ENCODE results near the gene SLC25A36. TPM values are rescaled to one million over a fixed set of nuclear protein-coding genes. Genes with fewer than 3 reads are reported as not detected.

The SLC25A36 gene
- total RNA-seq, 1 experiment from 2014 or later, result 78.4 TPM

DNA sequence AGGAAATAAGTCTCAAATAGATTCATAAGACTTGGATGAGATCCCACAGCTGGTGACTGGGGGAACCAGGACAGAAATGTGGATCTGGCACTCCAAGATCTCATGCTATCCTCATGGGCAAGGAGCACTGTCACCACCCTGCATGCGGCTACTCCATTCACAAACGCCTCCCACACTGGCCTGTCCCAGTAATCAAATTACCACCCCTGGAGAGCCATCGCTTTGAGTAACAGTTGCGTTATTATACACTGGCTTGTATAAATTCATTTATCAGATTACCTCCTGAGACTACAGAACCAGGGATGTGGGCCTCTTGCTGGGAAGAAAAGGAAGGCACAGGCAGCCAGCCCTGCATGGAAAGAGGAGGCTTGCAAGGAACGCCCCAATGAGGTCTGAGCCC lies 27.9 kb upstream of the SLC25A36 start:
- Mint-ChIP-seq H3K27me3 (ENCODE audit: low read depth) (peaks cover 37% of the 10 kb centered on the region), H3K27ac (no peak overlapping the region), H3K4me3 (no peak overlapping the region), H3K4me1 (0 out of 2 replicates have a peak, but pooled peaks cover 2% of the 10 kb centered on the region), H3K36me3 (no peaks in the 10 kb centered on the region), H3K9me3 (no peaks in the 10 kb centered on the region)
- TF ChIP-seq, protein P1, sequence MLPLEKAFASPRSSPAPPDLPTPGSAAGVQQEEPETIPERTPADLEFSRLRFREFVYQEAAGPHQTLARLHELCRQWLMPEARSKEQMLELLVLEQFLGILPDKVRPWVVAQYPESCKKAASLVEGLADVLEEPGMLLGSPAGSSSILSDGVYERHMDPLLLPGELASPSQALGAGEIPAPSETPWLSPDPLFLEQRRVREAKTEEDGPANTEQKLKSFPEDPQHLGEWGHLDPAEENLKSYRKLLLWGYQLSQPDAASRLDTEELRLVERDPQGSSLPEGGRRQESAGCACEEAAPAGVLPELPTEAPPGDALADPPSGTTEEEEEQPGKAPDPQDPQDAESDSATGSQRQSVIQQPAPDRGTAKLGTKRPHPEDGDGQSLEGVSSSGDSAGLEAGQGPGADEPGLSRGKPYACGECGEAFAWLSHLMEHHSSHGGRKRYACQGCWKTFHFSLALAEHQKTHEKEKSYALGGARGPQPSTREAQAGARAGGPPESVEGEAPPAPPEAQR (CRISPR knock-in tag; IDR thresholded peaks at IDR 0.05), result no peak
- TF ChIP-seq EMX1 (CRISPR knock-in tag; IDR thresholded peaks at IDR 0.05), result no peak
- TF ChIP-seq, protein P2, sequence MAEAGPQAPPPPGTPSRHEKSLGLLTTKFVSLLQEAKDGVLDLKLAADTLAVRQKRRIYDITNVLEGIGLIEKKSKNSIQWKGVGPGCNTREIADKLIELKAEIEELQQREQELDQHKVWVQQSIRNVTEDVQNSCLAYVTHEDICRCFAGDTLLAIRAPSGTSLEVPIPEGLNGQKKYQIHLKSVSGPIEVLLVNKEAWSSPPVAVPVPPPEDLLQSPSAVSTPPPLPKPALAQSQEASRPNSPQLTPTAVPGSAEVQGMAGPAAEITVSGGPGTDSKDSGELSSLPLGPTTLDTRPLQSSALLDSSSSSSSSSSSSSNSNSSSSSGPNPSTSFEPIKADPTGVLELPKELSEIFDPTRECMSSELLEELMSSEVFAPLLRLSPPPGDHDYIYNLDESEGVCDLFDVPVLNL (CRISPR knock-in tag; IDR thresholded peaks at IDR 0.05; ENCODE audit: borderline replicate concordance, low read depth), result no peak
- no peak for TF ChIP-seq CREB1 (CRISPR knock-in tag; IDR thresholded peaks at IDR 0.05)
- TF ChIP-seq TEAD1 (CRISPR knock-in tag; IDR thresholded peaks at IDR 0.05), result no peak
- TF ChIP-seq TCF7 (CRISPR knock-in tag; IDR thresholded peaks at IDR 0.05; ENCODE audit: low read depth), result no peak
- TF ChIP-seq GABPB1 (CRISPR knock-in tag; IDR thresholded peaks at IDR 0.05), result no peak
- TF ChIP-seq, protein P3, sequence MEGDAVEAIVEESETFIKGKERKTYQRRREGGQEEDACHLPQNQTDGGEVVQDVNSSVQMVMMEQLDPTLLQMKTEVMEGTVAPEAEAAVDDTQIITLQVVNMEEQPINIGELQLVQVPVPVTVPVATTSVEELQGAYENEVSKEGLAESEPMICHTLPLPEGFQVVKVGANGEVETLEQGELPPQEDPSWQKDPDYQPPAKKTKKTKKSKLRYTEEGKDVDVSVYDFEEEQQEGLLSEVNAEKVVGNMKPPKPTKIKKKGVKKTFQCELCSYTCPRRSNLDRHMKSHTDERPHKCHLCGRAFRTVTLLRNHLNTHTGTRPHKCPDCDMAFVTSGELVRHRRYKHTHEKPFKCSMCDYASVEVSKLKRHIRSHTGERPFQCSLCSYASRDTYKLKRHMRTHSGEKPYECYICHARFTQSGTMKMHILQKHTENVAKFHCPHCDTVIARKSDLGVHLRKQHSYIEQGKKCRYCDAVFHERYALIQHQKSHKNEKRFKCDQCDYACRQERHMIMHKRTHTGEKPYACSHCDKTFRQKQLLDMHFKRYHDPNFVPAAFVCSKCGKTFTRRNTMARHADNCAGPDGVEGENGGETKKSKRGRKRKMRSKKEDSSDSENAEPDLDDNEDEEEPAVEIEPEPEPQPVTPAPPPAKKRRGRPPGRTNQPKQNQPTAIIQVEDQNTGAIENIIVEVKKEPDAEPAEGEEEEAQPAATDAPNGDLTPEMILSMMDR (IDR thresholded peaks at IDR 0.05), result no peak
- no peak for TF ChIP-seq ESRRA (CRISPR knock-in tag; IDR thresholded peaks at IDR 0.05; ENCODE audit: borderline replicate concordance)
- no peak for TF ChIP-seq JAZF1 (CRISPR knock-in tag; IDR thresholded peaks at IDR 0.05)
- TF ChIP-seq, protein P4, sequence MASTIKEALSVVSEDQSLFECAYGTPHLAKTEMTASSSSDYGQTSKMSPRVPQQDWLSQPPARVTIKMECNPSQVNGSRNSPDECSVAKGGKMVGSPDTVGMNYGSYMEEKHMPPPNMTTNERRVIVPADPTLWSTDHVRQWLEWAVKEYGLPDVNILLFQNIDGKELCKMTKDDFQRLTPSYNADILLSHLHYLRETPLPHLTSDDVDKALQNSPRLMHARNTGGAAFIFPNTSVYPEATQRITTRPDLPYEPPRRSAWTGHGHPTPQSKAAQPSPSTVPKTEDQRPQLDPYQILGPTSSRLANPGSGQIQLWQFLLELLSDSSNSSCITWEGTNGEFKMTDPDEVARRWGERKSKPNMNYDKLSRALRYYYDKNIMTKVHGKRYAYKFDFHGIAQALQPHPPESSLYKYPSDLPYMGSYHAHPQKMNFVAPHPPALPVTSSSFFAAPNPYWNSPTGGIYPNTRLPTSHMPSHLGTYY (CRISPR knock-in tag; IDR thresholded peaks at IDR 0.05), result no peak
- TF ChIP-seq, protein P5, sequence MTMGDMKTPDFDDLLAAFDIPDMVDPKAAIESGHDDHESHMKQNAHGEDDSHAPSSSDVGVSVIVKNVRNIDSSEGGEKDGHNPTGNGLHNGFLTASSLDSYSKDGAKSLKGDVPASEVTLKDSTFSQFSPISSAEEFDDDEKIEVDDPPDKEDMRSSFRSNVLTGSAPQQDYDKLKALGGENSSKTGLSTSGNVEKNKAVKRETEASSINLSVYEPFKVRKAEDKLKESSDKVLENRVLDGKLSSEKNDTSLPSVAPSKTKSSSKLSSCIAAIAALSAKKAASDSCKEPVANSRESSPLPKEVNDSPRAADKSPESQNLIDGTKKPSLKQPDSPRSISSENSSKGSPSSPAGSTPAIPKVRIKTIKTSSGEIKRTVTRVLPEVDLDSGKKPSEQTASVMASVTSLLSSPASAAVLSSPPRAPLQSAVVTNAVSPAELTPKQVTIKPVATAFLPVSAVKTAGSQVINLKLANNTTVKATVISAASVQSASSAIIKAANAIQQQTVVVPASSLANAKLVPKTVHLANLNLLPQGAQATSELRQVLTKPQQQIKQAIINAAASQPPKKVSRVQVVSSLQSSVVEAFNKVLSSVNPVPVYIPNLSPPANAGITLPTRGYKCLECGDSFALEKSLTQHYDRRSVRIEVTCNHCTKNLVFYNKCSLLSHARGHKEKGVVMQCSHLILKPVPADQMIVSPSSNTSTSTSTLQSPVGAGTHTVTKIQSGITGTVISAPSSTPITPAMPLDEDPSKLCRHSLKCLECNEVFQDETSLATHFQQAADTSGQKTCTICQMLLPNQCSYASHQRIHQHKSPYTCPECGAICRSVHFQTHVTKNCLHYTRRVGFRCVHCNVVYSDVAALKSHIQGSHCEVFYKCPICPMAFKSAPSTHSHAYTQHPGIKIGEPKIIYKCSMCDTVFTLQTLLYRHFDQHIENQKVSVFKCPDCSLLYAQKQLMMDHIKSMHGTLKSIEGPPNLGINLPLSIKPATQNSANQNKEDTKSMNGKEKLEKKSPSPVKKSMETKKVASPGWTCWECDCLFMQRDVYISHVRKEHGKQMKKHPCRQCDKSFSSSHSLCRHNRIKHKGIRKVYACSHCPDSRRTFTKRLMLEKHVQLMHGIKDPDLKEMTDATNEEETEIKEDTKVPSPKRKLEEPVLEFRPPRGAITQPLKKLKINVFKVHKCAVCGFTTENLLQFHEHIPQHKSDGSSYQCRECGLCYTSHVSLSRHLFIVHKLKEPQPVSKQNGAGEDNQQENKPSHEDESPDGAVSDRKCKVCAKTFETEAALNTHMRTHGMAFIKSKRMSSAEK (CRISPR knock-in tag; IDR thresholded peaks at IDR 0.05; ENCODE audit: borderline replicate concordance), result no peak
- TF ChIP-seq SOX15 (CRISPR knock-in tag; IDR thresholded peaks at IDR 0.05), result no peak
- TF ChIP-seq ZNF396 (CRISPR knock-in tag; IDR thresholded peaks at IDR 0.05; ENCODE audit: borderline replicate concordance), result no peak
- TF ChIP-seq KAT7 (CRISPR knock-in tag; IDR thresholded peaks at IDR 0.05; ENCODE audit: borderline replicate concordance), result no peak
- TF ChIP-seq, protein P6, sequence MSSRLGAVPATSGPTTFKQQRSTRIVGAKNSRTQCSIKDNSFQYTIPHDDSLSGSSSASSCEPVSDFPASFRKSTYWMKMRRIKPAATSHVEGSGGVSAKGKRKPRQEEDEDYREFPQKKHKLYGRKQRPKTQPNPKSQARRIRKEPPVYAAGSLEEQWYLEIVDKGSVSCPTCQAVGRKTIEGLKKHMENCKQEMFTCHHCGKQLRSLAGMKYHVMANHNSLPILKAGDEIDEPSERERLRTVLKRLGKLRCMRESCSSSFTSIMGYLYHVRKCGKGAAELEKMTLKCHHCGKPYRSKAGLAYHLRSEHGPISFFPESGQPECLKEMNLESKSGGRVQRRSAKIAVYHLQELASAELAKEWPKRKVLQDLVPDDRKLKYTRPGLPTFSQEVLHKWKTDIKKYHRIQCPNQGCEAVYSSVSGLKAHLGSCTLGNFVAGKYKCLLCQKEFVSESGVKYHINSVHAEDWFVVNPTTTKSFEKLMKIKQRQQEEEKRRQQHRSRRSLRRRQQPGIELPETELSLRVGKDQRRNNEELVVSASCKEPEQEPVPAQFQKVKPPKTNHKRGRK (CRISPR knock-in tag; IDR thresholded peaks at IDR 0.05; ENCODE audit: borderline replicate concordance), result no peak
- TF ChIP-seq ZNF423 (CRISPR knock-in tag; IDR thresholded peaks at IDR 0.05), result no peak
- TF ChIP-seq ZBTB21 (CRISPR knock-in tag; IDR thresholded peaks at IDR 0.05; ENCODE audit: borderline replicate concordance), result no peak
- no peak for TF ChIP-seq CBFB (CRISPR knock-in tag; IDR thresholded peaks at IDR 0.05; ENCODE audit: low read depth)
- no peak for TF ChIP-seq SMAD3 (CRISPR knock-in tag; IDR thresholded peaks at IDR 0.05; ENCODE audit: borderline replicate concordance)
- POLR2A ChIA-PET, result no interaction called here
- CTCF ChIA-PET, result interaction anchor here (1.5 kb wide), 1 partner anchor 9 kb away, joined by 9 read pairs; no protein-coding TSS in a partner anchor
- ATAC-seq, result no peak
- DNase-seq (ENCODE audit: low spot score), result no peak
